Liver (tissue), 3 donors: ENCODE results near the gene HOXA3.

ENCODE experiments used
- GABPA ChIP-seq, 2 donors: IDR thresholded peaks in 1 of 2; conservative IDR thresholded peaks in 1 of 2; 2 replicates each; pipeline ENCODE4 v1.6.1; 2016; ENCODE audit warnings: antibody characterized with exemption in 2 of 2, mild to moderate bottlenecking in 1 of 2, moderate library complexity in 1 of 2
- TF ChIP-seq, protein P1 (sequence below): fragments of 150-350 bp; IDR thresholded peaks from 2 replicates; pipeline ENCODE4 v1.5.1; 2017; ENCODE audit warnings: improper control_type of control experiment, low read depth, low read length; ENCODE audit not compliant: missing input control
- TF ChIP-seq, protein P2 (sequence below): IDR thresholded peaks from 2 replicates; pipeline ENCODE4 v1.6.1; 2016; ENCODE audit warnings: antibody characterized with exemption
- donor health status: healthy.
- donor health status: healthy.

DNA sequence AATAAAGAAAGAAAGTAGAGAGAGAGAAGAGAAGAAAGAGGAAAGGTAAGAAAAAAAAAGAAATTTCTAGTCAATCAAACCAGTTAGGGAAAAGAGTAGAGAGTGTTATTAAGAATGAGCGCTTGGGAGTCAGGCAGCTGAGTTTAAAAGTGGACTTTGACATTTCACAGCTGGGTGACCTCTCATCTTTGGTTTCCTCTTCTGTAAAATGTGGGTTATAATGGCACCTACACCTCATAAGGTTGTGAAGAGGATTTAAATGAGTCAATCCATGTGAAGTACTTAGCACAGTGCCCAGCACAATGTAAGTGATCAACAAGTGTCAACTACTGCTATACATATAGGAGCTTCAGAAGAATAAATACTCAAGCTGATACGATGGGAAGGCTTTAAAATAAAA is 68.7 kb downstream of the HOXA3 start:
- TF ChIP-seq GABPA (IDR thresholded peaks at IDR 0.05 in 1 of 2, conservative IDR thresholded peaks at IDR 0.05 in 1 of 2), result no peak
- TF ChIP-seq, protein P1, sequence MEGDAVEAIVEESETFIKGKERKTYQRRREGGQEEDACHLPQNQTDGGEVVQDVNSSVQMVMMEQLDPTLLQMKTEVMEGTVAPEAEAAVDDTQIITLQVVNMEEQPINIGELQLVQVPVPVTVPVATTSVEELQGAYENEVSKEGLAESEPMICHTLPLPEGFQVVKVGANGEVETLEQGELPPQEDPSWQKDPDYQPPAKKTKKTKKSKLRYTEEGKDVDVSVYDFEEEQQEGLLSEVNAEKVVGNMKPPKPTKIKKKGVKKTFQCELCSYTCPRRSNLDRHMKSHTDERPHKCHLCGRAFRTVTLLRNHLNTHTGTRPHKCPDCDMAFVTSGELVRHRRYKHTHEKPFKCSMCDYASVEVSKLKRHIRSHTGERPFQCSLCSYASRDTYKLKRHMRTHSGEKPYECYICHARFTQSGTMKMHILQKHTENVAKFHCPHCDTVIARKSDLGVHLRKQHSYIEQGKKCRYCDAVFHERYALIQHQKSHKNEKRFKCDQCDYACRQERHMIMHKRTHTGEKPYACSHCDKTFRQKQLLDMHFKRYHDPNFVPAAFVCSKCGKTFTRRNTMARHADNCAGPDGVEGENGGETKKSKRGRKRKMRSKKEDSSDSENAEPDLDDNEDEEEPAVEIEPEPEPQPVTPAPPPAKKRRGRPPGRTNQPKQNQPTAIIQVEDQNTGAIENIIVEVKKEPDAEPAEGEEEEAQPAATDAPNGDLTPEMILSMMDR, result no peak
- TF ChIP-seq, protein P2, sequence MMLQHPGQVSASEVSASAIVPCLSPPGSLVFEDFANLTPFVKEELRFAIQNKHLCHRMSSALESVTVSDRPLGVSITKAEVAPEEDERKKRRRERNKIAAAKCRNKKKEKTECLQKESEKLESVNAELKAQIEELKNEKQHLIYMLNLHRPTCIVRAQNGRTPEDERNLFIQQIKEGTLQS, result no peak
